Prostate gland (tissue), 2 donors: Measurements from ENCODE around the gene ZNF83. TPM values are rescaled to one million over a fixed set of nuclear protein-coding genes. Genes with fewer than 3 reads are reported as not detected.
"Not testable (repeated sequence)": the region's sequence is repeated elsewhere in the genome, so short reads cannot be mapped to it uniquely, and the experiment has no call there.

ENCODE experiments used
- DNase-seq: peaks from one replicate; pipeline ENCODE4 v3.0.0-alpha.2; 2019; ENCODE audit warnings: low spot score
- H3K27ac ChIP-seq, 2 donors: fragments of 200-600 bp; sonication (generic); 2 replicates each; pipeline ENCODE4 v1.5.1; 2017 to 2019
- H3K27me3 ChIP-seq: fragments of 200-600 bp; sonication (generic); replicated peaks from 2 replicates; pipeline ENCODE4 v1.5.1; 2019; ENCODE audit not compliant: insufficient read depth
- H3K36me3 ChIP-seq, 2 donors: fragments of 200-600 bp; sonication (generic); 1 replicate in 1 of 2; 2 replicates in 1 of 2; pipeline versions ENCODE4 v1.5.1 to v1.8.1; 2017 to 2019
- H3K4me1 ChIP-seq: fragments of 200-600 bp; sonication (generic); replicated peaks from 2 replicates; pipeline ENCODE4 v1.5.1; 2019
- H3K4me3 ChIP-seq, 2 donors: fragments of 200-600 bp; sonication (generic); 2 replicates each; pipeline ENCODE4 v1.5.1; 2017 to 2019
- H3K9me3 ChIP-seq: fragments of 200-600 bp; sonication (generic); 2 replicates; pipeline ENCODE4 v1.5.1; 2017
- POLR2A ChIP-seq: fragments of 450-650 bp; IDR thresholded peaks from one replicate; pipeline ENCODE4 v1.6.1; 2016; ENCODE audit warnings: antibody characterized with exemption, mild to moderate bottlenecking
- POLR2AphosphoS5 ChIP-seq: sonication (generic); formaldehyde crosslinking; IDR thresholded peaks from one replicate; pipeline ENCODE4 v1.6.1; 2017; ENCODE audit warnings: antibody characterized with exemption
- WGBS: methylation state at CpG from one replicate; pipeline ENCODE4 v1.1.5; 2018; 5-methylcytosine and 5-hydroxymethylcytosine counted together
- intact Hi-C: fragments of 100-400 bp; cut with DNase I; formaldehyde crosslinking; loops from one replicate; pipeline ENCODE4 v1.14.2; 2022
- total RNA-seq, 2 donors: library from RNA; depleted of rRNA; stranded (reverse); fragments of >200 nt; gene quantifications; one replicate each; pipeline ENCODE4 v1.1.0, GENCODE V29; 2016
- TF ChIP-seq, protein P1 (sequence below), 4 experiments: fragments of 200-600 bp in 2 of 4; fragments of 450-650 bp in 2 of 4; sonication (generic) in 2 of 4; IDR thresholded peaks; 1 replicate in 3 of 4; 2 replicates in 1 of 4; pipeline ENCODE4 v1.5.1; 2016 to 2019; ENCODE audit warnings: antibody characterized with exemption in 4 of 4, mild to moderate bottlenecking in 2 of 4, moderate library complexity in 2 of 4

The ZNF83 gene
- total RNA-seq: 10 to 100 TPM; 36.3 to 62.1 TPM

DNA sequence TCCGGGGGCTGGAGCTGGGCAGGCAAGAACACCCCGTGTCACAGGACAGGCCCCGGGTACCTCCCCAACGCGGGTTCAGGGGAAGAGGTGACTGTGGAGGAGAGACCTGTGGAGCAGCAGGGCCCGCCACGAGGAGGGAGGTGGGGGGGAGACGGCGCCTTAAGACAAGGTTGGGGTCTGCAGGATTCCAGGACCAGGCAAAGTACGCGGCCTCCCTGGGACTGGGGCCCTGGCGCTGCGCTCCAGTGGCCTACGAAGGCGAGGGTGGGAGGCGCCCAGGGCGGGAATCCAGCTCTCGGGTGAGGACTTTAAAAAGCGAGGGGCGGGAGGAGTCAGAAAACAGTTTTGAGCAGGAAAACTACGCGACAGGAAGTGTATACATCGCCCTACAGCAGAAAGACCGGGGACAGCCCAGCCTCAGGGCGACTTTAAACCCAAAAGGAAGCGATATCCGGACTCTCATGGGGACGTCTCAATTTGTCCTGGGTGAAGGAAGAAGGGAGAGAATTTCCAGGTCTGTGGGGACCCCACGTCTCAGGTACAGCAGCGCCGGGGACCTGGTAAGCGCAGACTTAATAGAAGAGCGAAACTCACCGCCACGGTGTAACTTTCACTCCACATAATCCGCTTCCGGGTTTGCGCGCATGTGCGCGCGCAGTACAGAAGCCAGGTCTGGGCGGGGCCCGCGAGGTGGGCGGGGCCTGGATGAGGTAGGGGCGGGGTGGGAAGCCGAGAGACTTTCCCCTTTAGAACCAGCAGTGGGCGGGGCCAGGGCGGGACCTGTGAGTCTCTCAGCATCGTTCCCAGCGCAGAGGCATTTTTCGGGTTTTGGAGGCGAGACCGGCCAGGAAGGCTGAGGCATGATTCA, at the start of gene ZNF83:
Gene ZNF83 (minus strand): TSS at position 638 of the 868 bp plus-strand sequence.
- under 1% methylated on average over 53 of the region's 55 CpGs for WGBS
- H3K36me3 ChIP-seq: no peaks in the 10 kb centered on the region
- peak within 1 kb of the TSS; percentile 47 to 71 for H3K4me3 ChIP-seq
- DNase-seq: peak; percentile 98
- no peaks in the 10 kb centered on the region for H3K27me3 ChIP-seq
- H3K9me3 ChIP-seq: no peaks in the 10 kb centered on the region
- peak within 1 kb of the TSS; percentile 78 to 86 for H3K27ac ChIP-seq
- intact Hi-C loops: loop anchor here (2.0 to 5.0 kb wide), 2 partner anchors 54 to 67 kb away; partner anchors contain the start of gene ZNF701
- H3K4me1 ChIP-seq: no peaks in the 10 kb centered on the region
- TF ChIP-seq, protein P1, sequence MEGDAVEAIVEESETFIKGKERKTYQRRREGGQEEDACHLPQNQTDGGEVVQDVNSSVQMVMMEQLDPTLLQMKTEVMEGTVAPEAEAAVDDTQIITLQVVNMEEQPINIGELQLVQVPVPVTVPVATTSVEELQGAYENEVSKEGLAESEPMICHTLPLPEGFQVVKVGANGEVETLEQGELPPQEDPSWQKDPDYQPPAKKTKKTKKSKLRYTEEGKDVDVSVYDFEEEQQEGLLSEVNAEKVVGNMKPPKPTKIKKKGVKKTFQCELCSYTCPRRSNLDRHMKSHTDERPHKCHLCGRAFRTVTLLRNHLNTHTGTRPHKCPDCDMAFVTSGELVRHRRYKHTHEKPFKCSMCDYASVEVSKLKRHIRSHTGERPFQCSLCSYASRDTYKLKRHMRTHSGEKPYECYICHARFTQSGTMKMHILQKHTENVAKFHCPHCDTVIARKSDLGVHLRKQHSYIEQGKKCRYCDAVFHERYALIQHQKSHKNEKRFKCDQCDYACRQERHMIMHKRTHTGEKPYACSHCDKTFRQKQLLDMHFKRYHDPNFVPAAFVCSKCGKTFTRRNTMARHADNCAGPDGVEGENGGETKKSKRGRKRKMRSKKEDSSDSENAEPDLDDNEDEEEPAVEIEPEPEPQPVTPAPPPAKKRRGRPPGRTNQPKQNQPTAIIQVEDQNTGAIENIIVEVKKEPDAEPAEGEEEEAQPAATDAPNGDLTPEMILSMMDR (IDR thresholded peaks at IDR 0.05): no peak
- peak; percentile 92 for TF ChIP-seq POLR2AphosphoS5
- TF ChIP-seq POLR2A: peak; percentile 60

DNA sequence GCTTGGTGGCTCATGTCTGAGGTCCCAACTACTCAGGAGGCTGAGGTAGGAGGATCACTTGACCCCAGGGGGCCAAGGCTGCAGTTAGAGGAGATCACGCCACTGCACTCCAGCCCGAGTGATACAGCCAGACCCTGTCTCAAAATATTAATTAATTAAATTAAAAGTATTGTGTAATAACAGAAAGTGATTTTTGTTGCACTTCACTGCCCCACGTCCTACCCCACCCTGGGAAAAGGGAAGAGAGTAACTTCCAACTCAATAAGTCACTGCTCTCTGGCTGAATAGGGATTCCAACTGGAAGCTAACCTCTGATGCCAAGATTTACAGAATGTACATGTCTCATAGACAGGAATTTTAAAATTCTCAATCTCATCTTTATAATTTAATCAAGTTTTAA, 49.5 kb upstream of the ZNF83 start:
- no peak for TF ChIP-seq POLR2A
- no peak for TF ChIP-seq POLR2AphosphoS5
- TF ChIP-seq, protein P1 (IDR thresholded peaks at IDR 0.05): no peak
- no peaks in the 10 kb centered on the region for H3K9me3 ChIP-seq
- 94% methylated on average over 3 of the region's 3 CpGs for WGBS
- no peaks in the 10 kb centered on the region for H3K4me1 ChIP-seq
- no peak overlapping the region for H3K27ac ChIP-seq
- no peaks in the 10 kb centered on the region for H3K36me3 ChIP-seq
- intact Hi-C loops: no loop called here
- H3K27me3 ChIP-seq: no peaks in the 10 kb centered on the region
- H3K4me3 ChIP-seq: no peak overlapping the region
- DNase-seq: no peak

DNA sequence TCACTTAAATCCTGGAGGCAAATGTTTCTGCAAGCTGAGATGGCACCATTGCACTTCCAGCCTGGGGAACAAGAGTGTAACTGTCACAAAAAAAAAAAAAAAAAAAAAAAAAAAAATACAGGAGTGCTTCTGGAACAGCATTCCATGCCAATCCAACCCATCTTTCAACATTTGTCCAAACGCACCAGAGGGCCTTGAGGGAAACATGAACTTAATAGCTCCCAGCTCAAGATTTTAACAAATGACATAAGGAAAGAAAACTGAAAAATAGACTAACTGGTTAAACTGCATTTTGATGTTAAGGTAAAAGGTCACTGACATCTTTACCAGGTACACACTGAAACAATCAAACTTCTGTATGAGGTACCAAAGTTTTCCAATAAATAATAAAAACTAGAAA, 47.7 kb upstream of the ZNF83 start:
- H3K36me3 ChIP-seq: no peaks in the 10 kb centered on the region
- no peaks in the 10 kb centered on the region for H3K4me1 ChIP-seq
- no peak for DNase-seq
- TF ChIP-seq, protein P1 (IDR thresholded peaks at IDR 0.05): no peak
- TF ChIP-seq POLR2AphosphoS5: peak; percentile 6
- intact Hi-C loops: no loop called here
- no peak overlapping the region for H3K4me3 ChIP-seq
- no peaks in the 10 kb centered on the region for H3K27me3 ChIP-seq
- H3K9me3 ChIP-seq: no peaks in the 10 kb centered on the region
- whole genome bisulfite sequencing: 35% methylated on average over 1 of the region's 1 CpG
- no peak overlapping the region for H3K27ac ChIP-seq

DNA sequence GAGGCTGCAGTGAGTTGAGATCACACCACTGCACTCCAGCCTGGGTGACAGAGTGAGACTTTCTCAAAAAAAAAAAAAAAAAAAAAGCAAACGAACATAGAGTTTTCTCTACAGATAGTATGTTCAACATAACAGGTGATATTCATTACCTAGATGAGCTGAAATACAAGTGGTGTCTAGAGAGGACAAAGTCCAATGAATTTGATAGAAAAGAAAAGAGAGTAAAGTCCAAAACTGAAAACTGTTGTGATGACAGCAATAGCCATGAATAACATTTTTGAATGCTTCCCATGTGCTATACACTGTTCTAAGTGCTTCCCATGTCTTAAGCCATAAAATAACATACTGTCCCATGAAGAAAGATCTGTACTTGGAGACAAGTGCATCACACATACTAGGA, 43.1 kb upstream of the ZNF83 start:
- H3K27me3 ChIP-seq, H3K4me3 ChIP-seq, H3K9me3 ChIP-seq, intact Hi-C loops, DNase-seq, H3K4me1 ChIP-seq, H3K27ac ChIP-seq, H3K36me3 ChIP-seq: not testable (repeated sequence)
- WGBS: 70% methylated on average over 1 of the region's 1 CpG

DNA sequence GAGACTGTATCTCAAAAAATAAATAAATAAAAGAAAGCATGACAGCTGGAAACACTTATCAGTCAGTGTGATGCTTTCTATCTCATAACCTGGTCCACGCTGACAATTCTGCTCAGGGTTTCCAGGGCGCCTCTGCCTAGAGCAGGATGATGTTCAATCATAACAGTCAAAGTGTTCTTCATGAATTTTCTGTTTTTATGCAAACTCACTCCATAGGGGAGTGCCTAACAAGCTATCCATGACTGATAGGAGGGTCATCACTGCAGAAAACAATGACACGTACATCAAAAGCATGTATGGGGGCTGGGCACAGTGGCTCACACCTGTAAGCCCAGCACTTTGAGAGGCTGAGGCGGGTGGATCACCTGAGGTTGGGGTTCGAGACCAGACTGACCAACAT, 41.4 kb upstream of the ZNF83 start:
- Histone ChIP-seq H3K27me3 (no peaks in the 10 kb centered on the region), H3K4me1 (no peaks in the 10 kb centered on the region), H3K36me3 (no peaks in the 10 kb centered on the region), H3K4me3 (no peak overlapping the region), H3K9me3 (no peaks in the 10 kb centered on the region), H3K27ac (no peak overlapping the region)
- DNase-seq: no peak
- 97% methylated on average over 5 of the region's 5 CpGs for WGBS
- TF ChIP-seq POLR2AphosphoS5: no peak
- no peak for TF ChIP-seq POLR2A
- TF ChIP-seq, protein P1 (IDR thresholded peaks at IDR 0.05): no peak
- intact Hi-C loops: no loop called here

DNA sequence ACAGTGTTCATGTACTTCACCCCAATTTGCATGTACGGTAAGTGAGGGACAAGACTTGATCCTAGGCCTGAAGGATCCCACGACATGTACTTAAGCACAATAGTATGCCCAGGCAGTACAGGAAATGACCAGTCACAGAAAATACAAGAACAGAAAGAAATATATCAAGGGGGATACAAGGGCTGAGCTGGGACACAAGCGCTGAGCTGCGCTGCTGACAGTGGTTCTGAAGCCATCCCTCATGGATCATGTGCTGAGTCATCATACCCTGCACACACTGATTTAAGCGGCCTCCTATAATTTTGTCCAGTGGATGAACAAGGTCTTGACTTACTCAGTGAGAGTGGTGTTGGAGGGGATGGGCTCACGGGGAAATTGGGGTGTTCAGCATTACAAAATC, 37.1 kb upstream of the ZNF83 start:
- H3K36me3 ChIP-seq, DNase-seq, H3K9me3 ChIP-seq, H3K27ac ChIP-seq, H3K4me3 ChIP-seq, H3K27me3 ChIP-seq, intact Hi-C loops, H3K4me1 ChIP-seq: not testable (repeated sequence)
- 94% methylated on average over 6 of the region's 6 CpGs for WGBS
